ENCODE measurements around the gene FRMD3.
A peak's percentile ranks its signal among the peaks of the same experiment; 100 is the strongest.

FRMD3 gene

GRCh38 chr9:83327323-83327722, 210.9 kb downstream of the FRMD3 start:
- no peak for DNase-seq

GRCh38 chr9:83323148-83323547, 215.1 kb downstream of the FRMD3 start:
- no peak for DNase-seq

GRCh38 chr9:83322438-83322837, 215.8 kb downstream of the FRMD3 start:
- DNase-seq = no peak

GRCh38 chr9:83317244-83317643, 221.0 kb downstream of the FRMD3 start:
- DNase-seq = no peak

GRCh38 chr9:83315649-83316048, 222.6 kb downstream of the FRMD3 start:
- no peak for DNase-seq

GRCh38 chr9:83313781-83314180, 224.4 kb downstream of the FRMD3 start:
- DNase-seq = no peak

- peak; percentile 42 for DNase-seq
Observed at GRCh38 chr9:83312537-83312936, 225.7 kb downstream of the FRMD3 start.

- DNase-seq = no peak
Observed at GRCh38 chr9:83307066-83307724, 231.0 kb downstream of the FRMD3 start.

- DNase-seq = no peak
Observed at GRCh38 chr9:83304686-83305085, 233.5 kb downstream of the FRMD3 start.

GRCh38 chr9:83299571-83299970, 238.6 kb downstream of the FRMD3 start:
- DNase-seq = no peak

- no peak for DNase-seq
Observed at GRCh38 chr9:83299094-83299493, 239.1 kb downstream of the FRMD3 start.

- DNase-seq = no peak
Observed at GRCh38 chr9:83296123-83296522, 242.1 kb downstream of the FRMD3 start.

- DNase-seq = no peak
Observed at GRCh38 chr9:83294816-83295215, 243.4 kb downstream of the FRMD3 start.

- DNase-seq = no peak
Observed at GRCh38 chr9:83291196-83291595, 247.0 kb downstream of the FRMD3 start.

- no peak for DNase-seq
Observed at GRCh38 chr9:83290692-83291091, 247.5 kb downstream of the FRMD3 start.

GRCh38 chr9:83287021-83287420, 251.2 kb downstream of the FRMD3 start:
- DNase-seq = no peak

GRCh38 chr9:83285445-83286225, 252.6 kb downstream of the FRMD3 start:
- no peak for DNase-seq

GRCh38 chr9:83284746-83285145, 253.5 kb downstream of the FRMD3 start:
- no peak for DNase-seq

GRCh38 chr9:83283528-83283927, 254.7 kb downstream of the FRMD3 start:
- DNase-seq = no peak

- peak; percentile 6 for DNase-seq
Observed at GRCh38 chr9:83281306-83282255, 256.6 kb downstream of the FRMD3 start.

GRCh38 chr9:83280790-83281189, 257.4 kb downstream of the FRMD3 start:
- DNase-seq = no peak

- DNase-seq = no peak
Observed at GRCh38 chr9:83280268-83280667, 257.9 kb downstream of the FRMD3 start.

GRCh38 chr9:83274787-83275186, 263.4 kb downstream of the FRMD3 start:
- peak; percentile 6 for DNase-seq

All from NCI-H774 (cell line).